ENCODE data around the gene SS18L1. TPM values are rescaled to one million over a fixed set of nuclear protein-coding genes. Genes with fewer than 3 reads are reported as not detected.

SS18L1 gene
- total RNA-seq, 1 experiment from 2014 or later: 29.0 TPM

- no TSS peak for BruUV-seq (replicated peaks)
- Histone ChIP-seq H3K4me3 (no peak overlapping the region), H4K20me1 (ENCODE audit: insufficient read depth) (peaks cover 35% of the 10 kb centered on the region), H3K27ac (no peak overlapping the region), H3F3A (ENCODE audit: insufficient read depth, low read depth) (peaks cover 46% of the 10 kb centered on the region), H2AFZ (no peak overlapping the region), H3K79me2 (ENCODE audit: low read depth) (no peaks in the 10 kb centered on the region), H3K4me2 (no peak overlapping the region), H3K4me1 (replicated peaks; ENCODE audit: insufficient read depth) (no peaks in the 10 kb centered on the region), H3K9me3 (ENCODE audit: insufficient read depth, low read depth) (no peaks in the 10 kb centered on the region), H3K36me3 (ENCODE audit: low read depth) (peaks cover 41% of the 10 kb centered on the region), H3K9me2 (ENCODE audit: insufficient read depth) (no peaks in the 10 kb centered on the region), H3K27me3 (ENCODE audit: insufficient read depth, low read depth) (no peaks in the 10 kb centered on the region)
- DNase-seq: no peak
- CTCF ChIA-PET: no interaction called here
- POLR2A ChIA-PET (ENCODE audit: unreplicated experiment): no interaction called here
- no peak for TF ChIP-seq CTCF (conservative IDR thresholded peaks at IDR 0.05)
- no peak for TF ChIP-seq EZH2 (IDR thresholded peaks at IDR 0.05; ENCODE audit: low read depth)
- intact Hi-C loops (cut with micrococcal nuclease; ENCODE audit: unreplicated experiment): no loop called here
Observed at GRCh38 chr20:62133864-62134263, 9.7 kb upstream of the SS18L1 start.

DNA sequence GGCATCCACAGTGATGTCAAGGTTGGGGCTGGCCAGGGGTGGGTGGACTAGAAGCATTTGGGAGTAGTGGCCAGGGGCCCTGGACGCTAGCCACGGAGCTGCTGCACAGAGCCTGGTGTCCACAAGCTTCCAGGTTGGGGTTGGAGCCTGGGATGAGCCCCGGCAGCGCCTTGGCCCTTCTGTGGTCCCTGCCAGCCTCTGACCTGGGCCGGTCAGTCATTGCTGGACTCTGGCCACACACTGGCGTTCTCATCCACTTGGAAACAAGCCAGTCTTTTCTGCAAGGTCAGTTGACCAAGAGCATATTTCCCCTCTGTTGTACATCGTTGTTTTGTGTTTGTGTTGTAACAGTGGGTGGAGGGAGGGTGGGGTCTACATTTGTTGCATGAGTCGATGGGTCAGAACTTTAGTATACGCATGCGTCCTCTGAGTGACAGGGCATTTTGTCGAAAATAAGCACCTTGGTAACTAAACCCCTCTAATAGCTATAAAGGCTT lies 8.8 kb upstream of the SS18L1 start:
- Histone ChIP-seq H3K27ac (no peak overlapping the region), H3K36me3 (ENCODE audit: low read depth) (peaks cover 50% of the 10 kb centered on the region), H2AFZ (no peak overlapping the region), H3K27me3 (ENCODE audit: insufficient read depth, low read depth) (no peaks in the 10 kb centered on the region), H4K20me1 (ENCODE audit: insufficient read depth) (peaks cover 44% of the 10 kb centered on the region), H3K79me2 (ENCODE audit: low read depth) (peaks cover 8% of the 10 kb centered on the region), H3K4me3 (no peak overlapping the region), H3K9me2 (ENCODE audit: insufficient read depth) (no peaks in the 10 kb centered on the region), H3K4me2 (no peak overlapping the region), H3F3A (ENCODE audit: insufficient read depth, low read depth) (peaks cover 53% of the 10 kb centered on the region), H3K4me1 (replicated peaks; ENCODE audit: insufficient read depth) (no peaks in the 10 kb centered on the region), H3K9me3 (ENCODE audit: insufficient read depth, low read depth) (no peaks in the 10 kb centered on the region)
- no peak for DNase-seq
- intact Hi-C loops (cut with micrococcal nuclease; ENCODE audit: unreplicated experiment): loop anchor here (5.0 kb wide), 2 partner anchors 72 to 273 kb away; partner anchors contain the start of gene CABLES2
- no TSS peak for BruUV-seq (replicated peaks)
- ChIA-PET POLR2A (ENCODE audit: unreplicated experiment) (no interaction called here), CTCF (interaction anchor here (0.6 kb wide), 1 partner anchor 95 kb away, joined by 4 read pairs; no protein-coding TSS in a partner anchor)
- TF ChIP-seq CTCF (conservative IDR thresholded peaks at IDR 0.05) (no peak), EZH2 (IDR thresholded peaks at IDR 0.05; ENCODE audit: low read depth) (no peak)

- H4K20me1 ChIP-seq (ENCODE audit: insufficient read depth): peaks cover 54% of the 10 kb centered on the region
Observed at GRCh38 chr20:62135573-62136266, 7.8 kb upstream of the SS18L1 start.

More at GRCh38 chr20:62135573-62136266, 7.8 kb upstream of the SS18L1 start:
- H3K27ac ChIP-seq: no peak overlapping the region
- H3K36me3 ChIP-seq (ENCODE audit: low read depth): peaks cover 52% of the 10 kb centered on the region
- no peak overlapping the region for H2AFZ ChIP-seq
- H3K9me2 ChIP-seq (ENCODE audit: insufficient read depth): no peaks in the 10 kb centered on the region
- H3K79me2 ChIP-seq (ENCODE audit: low read depth): peaks cover 18% of the 10 kb centered on the region
- no peak for DNase-seq
- CTCF ChIA-PET: interaction anchor here (0.6 to 1.1 kb wide), 2 partner anchors 121 to 124 kb away, joined by 3 read pairs; no protein-coding TSS in a partner anchor
- peaks cover 53% of the 10 kb centered on the region for H3F3A ChIP-seq (ENCODE audit: insufficient read depth, low read depth)
- no peaks in the 10 kb centered on the region for H3K27me3 ChIP-seq (ENCODE audit: insufficient read depth, low read depth)
- no TSS peak for BruUV-seq (replicated peaks)
- POLR2A ChIA-PET (ENCODE audit: unreplicated experiment): interaction anchor here (0.8 kb wide), 1 partner anchor 73 kb away, joined by 10 read pairs; no protein-coding TSS in a partner anchor
- H3K4me3 ChIP-seq: no peak overlapping the region
- no peaks in the 10 kb centered on the region for H3K9me3 ChIP-seq (ENCODE audit: insufficient read depth, low read depth)
- no peak overlapping the region for H3K4me2 ChIP-seq
- TF ChIP-seq EZH2 (IDR thresholded peaks at IDR 0.05; ENCODE audit: low read depth) (no peak), CTCF (conservative IDR thresholded peaks at IDR 0.05) (no peak)
- peaks cover 2% of the 10 kb centered on the region; the same call in 1 of the 2 replicates for H3K4me1 ChIP-seq (replicated peaks; ENCODE audit: insufficient read depth)
- intact Hi-C loops (cut with micrococcal nuclease; ENCODE audit: unreplicated experiment): loop anchor here (5.0 kb wide), 2 partner anchors 73 to 272 kb away; partner anchors contain the start of gene CABLES2
